CD4-positive, alpha-beta T cell treated with Interleukin-4 for 1 hour (primary cell): Measurements from ENCODE around the gene CPA4.

Experiments used
- DNase-seq, 2 donors: peaks; one replicate each; pipeline ENCODE4 v3.0.0-alpha.2; 2020 to 2022

CPA4 gene

GRCh38 chr7:130275826-130276297, 17.1 kb upstream of the CPA4 start:
- no peak for DNase-seq

- no peak for DNase-seq
These were observed 15.9 kb upstream of the CPA4 start for GRCh38 chr7:130276796-130277762.

- DNase-seq = no peak
These were observed 15.0 kb upstream of the CPA4 start for GRCh38 chr7:130277763-130278643.

GRCh38 chr7:130278860-130279259, 14.1 kb upstream of the CPA4 start:
- no peak for DNase-seq

- no peak for DNase-seq
These were observed 13.7 kb upstream of the CPA4 start for GRCh38 chr7:130279286-130279685.

- no peak for DNase-seq
These were observed 13.1 kb upstream of the CPA4 start for GRCh38 chr7:130279906-130280305.

- DNase-seq = no peak
These were observed 11.7 kb upstream of the CPA4 start for GRCh38 chr7:130281260-130281659.

- no peak for DNase-seq
These were observed 6.1 kb upstream of the CPA4 start for GRCh38 chr7:130286881-130287280.

GRCh38 chr7:130288168-130288567, 4.8 kb upstream of the CPA4 start:
- no peak for DNase-seq

GRCh38 chr7:130288829-130289228, 4.1 kb upstream of the CPA4 start:
- no peak for DNase-seq

- DNase-seq = no peak
These were observed 3.5 kb upstream of the CPA4 start for GRCh38 chr7:130289478-130289877.

- DNase-seq = no peak
These were observed 2.2 kb upstream of the CPA4 start for GRCh38 chr7:130290745-130291144.

GRCh38 chr7:130293521-130293920, 560 bp downstream of the CPA4 start:
- no peak for DNase-seq

- no peak for DNase-seq
These were observed 1.4 kb downstream of the CPA4 start for GRCh38 chr7:130294314-130294713.

GRCh38 chr7:130296221-130296951, 3.4 kb downstream of the CPA4 start:
- DNase-seq = no peak

- DNase-seq = no peak
These were observed 4.9 kb downstream of the CPA4 start for GRCh38 chr7:130297628-130298543.

GRCh38 chr7:130298544-130299326, 5.8 kb downstream of the CPA4 start:
- no peak for DNase-seq

- DNase-seq = no peak
These were observed 6.9 kb downstream of the CPA4 start for GRCh38 chr7:130299866-130300265.

- no peak for DNase-seq
These were observed 8.6 kb downstream of the CPA4 start for GRCh38 chr7:130301501-130302020.

- no peak for DNase-seq
These were observed 9.7 kb downstream of the CPA4 start for GRCh38 chr7:130302649-130303048.

GRCh38 chr7:130303127-130303526, 10.2 kb downstream of the CPA4 start:
- DNase-seq = no peak
